ENCODE data around the gene MSLN.

DNA sequence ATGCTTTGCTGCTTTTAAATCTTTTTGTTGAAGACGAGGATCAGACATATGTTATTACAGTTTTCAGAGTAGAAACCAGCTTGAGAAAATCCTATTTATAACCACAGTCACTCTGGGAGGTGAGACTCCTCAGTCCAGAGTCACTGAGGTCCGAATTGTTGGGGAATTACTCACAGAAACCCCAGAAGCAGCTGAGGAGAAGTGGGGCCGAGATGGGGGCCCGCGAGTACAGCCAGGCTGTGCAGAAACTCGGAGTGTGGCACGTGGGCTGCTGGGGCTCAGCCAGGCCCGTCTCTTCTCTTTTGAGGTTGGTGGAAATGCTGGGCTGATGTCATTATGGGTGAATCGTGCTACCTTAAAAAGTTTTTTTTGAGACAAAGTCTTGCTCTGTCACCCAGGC, 54.4 kb downstream of the MSLN start:
- no peak for TF ChIP-seq POLR2AphosphoS5 (IDR thresholded peaks at IDR 0.05; ENCODE audit: low read depth, low read length)
- TF ChIP-seq TAF1 (IDR thresholded peaks at IDR 0.05; ENCODE audit: borderline replicate concordance, low read depth, low read length), result no peak
- TF ChIP-seq POLR2A (IDR thresholded peaks at IDR 0.05; ENCODE audit: low read depth, low read length), result no peak

Data from GM12892 (cell line).